H1 (cell line): ENCODE measurements around the gene NXT1. TPM values are rescaled to one million over a fixed set of nuclear protein-coding genes. Genes with fewer than 3 reads are reported as not detected.

Source experiments
- CTCF ChIA-PET: fragments of 300-600 bp; sonication (Branson Sonifier 250); formaldehyde crosslinking; loops from one replicate; lab custom pipeline; 2021; ENCODE audit not compliant: partially characterized antibody; lab: Charles Lee
- POLR2A ChIA-PET: fragments of 300-600 bp; sonication (Branson Sonifier 250); formaldehyde crosslinking; loops from one replicate; lab custom pipeline; 2021; ENCODE audit warnings: inconsistent platforms; ENCODE audit not compliant: partially characterized antibody; lab: Charles Lee
- DNase-seq, 2 experiments: peaks; one replicate each; pipeline versions ENCODE4 v3.0.0 to v3.0.0-alpha.2; 2010 to 2022; ENCODE audit warnings: low spot score in 2 of 2, low read depth in 1 of 2, mixed read lengths in 1 of 2
- FAIRE-seq: peaks from 2 replicates; lab custom pipeline; 2011; peaks lifted over from hg19 to GRCh38; lab: Jason Lieb, UNC
- H2AFZ ChIP-seq: 2 replicates; pipeline ENCODE4 v1.8.1; 2012; ENCODE audit warnings: low read length, inconsistent platforms
- H2AK5ac ChIP-seq: 2 replicates; pipeline ENCODE4 v1.6.1; 2013; ENCODE audit warnings: low read depth, low read length
- H2BK120ac ChIP-seq: replicated peaks from 2 replicates; pipeline ENCODE3; 2013; ENCODE audit warnings: low read depth, low read length, inconsistent platforms
- H2BK12ac ChIP-seq: 2 replicates; pipeline ENCODE4 v1.6.1; 2013; ENCODE audit warnings: low read depth, low read length
- H2BK15ac ChIP-seq: 2 replicates; pipeline ENCODE4 v1.6.1; 2013; ENCODE audit warnings: low read length
- H2BK20ac ChIP-seq: 2 replicates; pipeline ENCODE4 v1.6.1; 2013; ENCODE audit warnings: low read length
- H2BK5ac ChIP-seq: 2 replicates; pipeline ENCODE4 v1.6.1; 2013; ENCODE audit warnings: low read depth, low read length
- H3K14ac ChIP-seq: 2 replicates; pipeline ENCODE4 v1.6.1; 2013; ENCODE audit warnings: inconsistent platforms; ENCODE audit not compliant: insufficient read length
- H3K18ac ChIP-seq: 2 replicates; pipeline ENCODE4 v1.6.1; 2013; ENCODE audit warnings: low read length; ENCODE audit errors: extremely low read depth
- H3K23ac ChIP-seq: 2 replicates; pipeline ENCODE4 v1.6.1; 2013; ENCODE audit warnings: inconsistent platforms; ENCODE audit not compliant: insufficient read length
- H3K23me2 ChIP-seq: 2 replicates; pipeline ENCODE4 v1.6.1; 2013; ENCODE audit warnings: low read depth, low read length
- H3K27ac ChIP-seq: 2 replicates; pipeline ENCODE4 v1.6.1; 2011; ENCODE audit warnings: low read depth, low read length, inconsistent platforms
- H3K27me3 ChIP-seq, 4 experiments: replicated peaks in 1 of 4; 1 replicate in 1 of 4; 2 replicates in 3 of 4; pipeline versions ENCODE4 v1.6.1 to v1.8.1; 2011 to 2013; ENCODE audit warnings: low read length in 3 of 4, mild to moderate bottlenecking in 3 of 4, inconsistent platforms in 2 of 4, mixed read lengths in 2 of 4, moderate library complexity in 1 of 4; ENCODE audit not compliant: control insufficient read depth in 3 of 4, insufficient read depth in 3 of 4; ENCODE audit errors: extremely low read depth in 1 of 4
- H3K36me3 ChIP-seq, 4 experiments: 2 replicates each; pipeline versions ENCODE4 v1.6.1 to v1.8.1; 2011 to 2013; ENCODE audit warnings: mild to moderate bottlenecking in 4 of 4, low read length in 3 of 4, moderate library complexity in 2 of 4, control low read depth in 1 of 4, inconsistent platforms in 1 of 4; ENCODE audit not compliant: insufficient read depth in 4 of 4, control insufficient read depth in 2 of 4
- H3K4ac ChIP-seq: replicated peaks from 2 replicates; pipeline ENCODE3; 2013; ENCODE audit warnings: low read length, low read depth, mixed read lengths, inconsistent platforms; ENCODE audit not compliant: insufficient read length
- H3K4me1 ChIP-seq, 4 experiments: replicated peaks in 1 of 4; 1 replicate in 1 of 4; 2 replicates in 3 of 4; pipeline versions ENCODE4 v1.6.1 to v1.8.1; 2011 to 2013; ENCODE audit warnings: low read length in 3 of 4, inconsistent platforms in 2 of 4, mixed read lengths in 1 of 4; ENCODE audit not compliant: insufficient read depth in 4 of 4, control insufficient read depth in 3 of 4
- H3K4me2 ChIP-seq, 2 experiments: 2 replicates each; pipeline versions ENCODE4 v1.6.1 to v1.8.1; 2011 to 2013; ENCODE audit warnings: low read depth in 2 of 2, low read length in 2 of 2, control low read depth in 1 of 2, inconsistent platforms in 1 of 2, mild to moderate bottlenecking in 1 of 2; ENCODE audit not compliant: insufficient read depth in 1 of 2
- H3K4me3 ChIP-seq, 4 experiments: fragments of 200-600, 300-600 bp in 1 of 4; sonication (generic), shearing (Covaris generic), sonication (Bioruptor Twin) in 1 of 4; 2 replicates each; pipeline versions ENCODE4 v1.5.1 to v1.8.1; 2011 to 2016; ENCODE audit warnings: low read length in 4 of 4, low read depth in 3 of 4, control low read depth in 2 of 4, inconsistent platforms in 2 of 4, mild to moderate bottlenecking in 2 of 4, mixed read lengths in 1 of 4, moderate library complexity in 1 of 4; ENCODE audit not compliant: insufficient read depth in 2 of 4; ENCODE audit errors: extremely low read depth in 1 of 4
- H3K56ac ChIP-seq: replicated peaks from 2 replicates; pipeline ENCODE3; 2013; ENCODE audit warnings: low read depth, mild to moderate bottlenecking, mixed read lengths, low read length, inconsistent platforms; ENCODE audit not compliant: insufficient read length
- H3K79me1 ChIP-seq: 2 replicates; pipeline ENCODE4 v1.6.1; 2013; ENCODE audit warnings: low read depth, low read length, control low read depth
- H3K79me2 ChIP-seq, 2 experiments: 2 replicates each; pipeline versions ENCODE4 v1.6.1 to v1.8.1; 2012 to 2013; ENCODE audit warnings: low read length in 2 of 2, mild to moderate bottlenecking in 2 of 2, inconsistent platforms in 1 of 2; ENCODE audit not compliant: insufficient read depth in 2 of 2, control insufficient read depth in 1 of 2
- H3K9ac ChIP-seq, 4 experiments: replicated peaks in 1 of 4; 1 replicate in 1 of 4; 2 replicates in 3 of 4; pipeline versions ENCODE4 v1.6.1 to v1.8.1; 2011 to 2013; ENCODE audit warnings: low read depth in 3 of 4, low read length in 3 of 4, control low read depth in 2 of 4, mild to moderate bottlenecking in 2 of 4, moderate library complexity in 2 of 4, inconsistent platforms in 1 of 4; ENCODE audit errors: extremely low read depth in 1 of 4
- H3K9me3 ChIP-seq, 2 experiments: 2 replicates each; pipeline versions ENCODE4 v1.6.1 to v1.8.1; 2012 to 2013; ENCODE audit warnings: mild to moderate bottlenecking in 2 of 2, moderate library complexity in 2 of 2, control low read depth in 1 of 2, inconsistent platforms in 1 of 2, low read depth in 1 of 2, low read length in 1 of 2, mixed read lengths in 1 of 2; ENCODE audit not compliant: insufficient read depth in 2 of 2
- H4K20me1 ChIP-seq, 2 experiments: replicated peaks in 1 of 2; 2 replicates each; pipeline versions ENCODE3 to v1.8.1; 2011 to 2013; ENCODE audit warnings: inconsistent platforms in 2 of 2, low read length in 2 of 2, mild to moderate bottlenecking in 1 of 2; ENCODE audit not compliant: insufficient read depth in 2 of 2, control insufficient read depth in 1 of 2
- H4K5ac ChIP-seq: 2 replicates; pipeline ENCODE4 v1.6.1; 2013; ENCODE audit warnings: low read length, low read depth, mixed read lengths, inconsistent platforms; ENCODE audit not compliant: insufficient read length
- H4K8ac ChIP-seq: 2 replicates; pipeline ENCODE4 v1.8.0; 2013; ENCODE audit warnings: mild to moderate bottlenecking, moderate library complexity, low read length, inconsistent platforms; ENCODE audit not compliant: insufficient read depth; ENCODE audit errors: extremely low read depth
- H4K91ac ChIP-seq: replicated peaks from 2 replicates; pipeline ENCODE3; 2013; ENCODE audit warnings: low read length, mixed read lengths, inconsistent platforms; ENCODE audit not compliant: insufficient read length
- BRCA1 ChIP-seq: IDR thresholded peaks from 2 replicates; pipeline ENCODE4 v1.6.1; 2012; ENCODE audit warnings: low read depth, low read length, improper control_type of control experiment
- CBX8 ChIP-seq: fragments of 300-800, 300-1000 bp; sonication (generic); IDR thresholded peaks from 2 replicates; pipeline ENCODE4 v1.7.1; 2016; ENCODE audit warnings: low read depth, low read length, borderline replicate concordance
- EGR1 ChIP-seq: IDR thresholded peaks from 2 replicates; pipeline ENCODE4 v1.6.1; 2011; ENCODE audit warnings: low read depth, low read length, borderline replicate concordance
- HDAC6 ChIP-seq: IDR thresholded peaks from one replicate; pipeline ENCODE4 v1.7.1; 2012; ENCODE audit warnings: low read depth, mild to moderate bottlenecking, inconsistent platforms, low read length, moderate library complexity
- KDM4A ChIP-seq: IDR thresholded peaks from one replicate; pipeline ENCODE4 v1.7.1; 2012; ENCODE audit warnings: low read depth, mild to moderate bottlenecking, moderate library complexity, low read length, inconsistent platforms; ENCODE audit not compliant: severe bottlenecking
- POLR2AphosphoS5 ChIP-seq: IDR thresholded peaks from 2 replicates; pipeline ENCODE4 v1.6.1; 2011; ENCODE audit warnings: low read depth, low read length
- TEAD4 ChIP-seq: IDR thresholded peaks from 2 replicates; pipeline ENCODE4 v1.6.1; 2012; ENCODE audit warnings: low read depth, low read length, inconsistent platforms, mixed read lengths
- YY1 ChIP-seq: IDR thresholded peaks from 2 replicates; pipeline ENCODE4 v1.6.1; 2011; ENCODE audit warnings: low read depth, mild to moderate bottlenecking, low read length
- WGBS, 2 experiments: shearing (Covaris generic) in 1 of 2; methylation state at CpG; one replicate each; pipeline versions ENCODE4 v1.1.6 to v1.1.7; 2013 to 2015; ENCODE audit warnings: low lambda C conversion rate in 2 of 2, mixed read lengths in 2 of 2, inconsistent platforms in 1 of 2, low coverage in 1 of 2, missing lambda C conversion rate in 1 of 2; ENCODE audit not compliant: insufficient replicate concordance in 2 of 2, insufficient coverage in 1 of 2, insufficient read length in 1 of 2; ENCODE audit errors: extremely low coverage in 1 of 2, missing lambda C conversion rate in 1 of 2; 5-methylcytosine and 5-hydroxymethylcytosine counted together
- polyA plus RNA-seq, 7 experiments: library from polyadenylated mRNA; depleted of rRNA in 3 of 7; stranded (reverse) in 5 of 7; unstranded in 2 of 7; fragments of >200 nt in 5 of 7; fragments of 200-250 nt in 2 of 7; gene quantifications; 1 replicate in 5 of 7; 2 replicates in 1 of 7; 4 replicates in 1 of 7; pipeline versions ENCODE4 v1.2.1 to v1.2.3, GENCODE V29; 2011 to 2013; ENCODE audit warnings: missing spikeins in 2 of 7, mixed read lengths in 2 of 7
- total RNA-seq: library from RNA; stranded (reverse); fragmentation: NEBNext Ultra II Directional; extraction: Animal tissue kit (Norgen Biotek cat#: 25700); gene quantifications from 2 replicates; pipeline ENCODE4 v1.2.1, GENCODE V29; 2021
- TF ChIP-seq, protein P1 (sequence below), 3 experiments: IDR thresholded peaks; 1 replicate in 2 of 3; 2 replicates in 1 of 3; pipeline versions ENCODE4 v1.5.1 to v1.6.1; 2011; ENCODE audit warnings: low read length in 3 of 3, mild to moderate bottlenecking in 3 of 3, inconsistent platforms in 2 of 3, low read depth in 1 of 3, moderate library complexity in 1 of 3; ENCODE audit not compliant: insufficient read depth in 1 of 3; ENCODE audit errors: control extremely low read depth in 1 of 3
- TF ChIP-seq, protein P2 (sequence below): IDR thresholded peaks from 2 replicates; pipeline ENCODE4 v1.6.1; 2012; ENCODE audit warnings: inconsistent platforms

Gene NXT1
- total and polyA plus RNA-seq, 2 of the 8 experiments (the other 6 are each of a cell fraction or from before 2014, with no cell fraction given) = 23.1 to 26.5 TPM

DNA sequence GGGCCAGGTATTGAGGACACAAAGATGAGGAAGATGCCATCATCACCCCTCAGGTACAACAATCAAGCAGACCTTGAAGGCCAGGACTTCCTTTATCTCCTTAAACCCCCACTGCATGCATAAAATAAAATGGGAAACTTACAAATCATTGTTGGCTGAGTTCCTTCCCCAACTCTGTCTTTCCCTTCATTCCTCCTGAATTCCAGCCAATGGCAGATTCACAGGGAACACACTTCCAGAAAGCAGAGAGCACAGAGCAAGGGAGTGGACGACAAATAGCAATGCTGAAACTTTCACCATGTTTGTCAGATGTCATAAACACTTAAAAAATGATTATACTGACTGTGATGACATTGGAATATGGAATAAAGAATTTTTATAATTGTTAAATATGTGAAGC lies 37.3 kb upstream of the NXT1 start:
- CTCF ChIA-PET = interaction anchor here (0.6 to 1.5 kb wide), 5 partner anchors 12 to 630 kb away, joined by 3 to 6 read pairs (median 3); no protein-coding TSS in a partner anchor
- Histone ChIP-seq H3K4me2 (no peak overlapping the region), H3K36me3 (no peaks in the 10 kb centered on the region), H3K4ac (no peak overlapping the region), H2BK120ac (no peak overlapping the region), H3K79me1 (no peaks in the 10 kb centered on the region), H4K91ac (no peak overlapping the region), H3K4me1 (no peaks in the 10 kb centered on the region), H3K9me3 (no peaks in the 10 kb centered on the region), H4K8ac (no peak overlapping the region), H2BK12ac (no peak overlapping the region), H4K5ac (no peak overlapping the region), H3K14ac (no peak overlapping the region), H3K18ac (no peak overlapping the region), H3K56ac (no peak overlapping the region), H3K23ac (no peak overlapping the region), H2AK5ac (no peak overlapping the region), H2BK15ac (no peak overlapping the region), H2AFZ (no peak overlapping the region), H3K27me3 (no peaks in the 10 kb centered on the region; a peak in 1 of 7 replicates), H3K79me2 (no peaks in the 10 kb centered on the region), H3K4me3 (no peak overlapping the region), H4K20me1 (no peaks in the 10 kb centered on the region)
- POLR2A ChIA-PET = no interaction called here
- no peak for DNase-seq
- WGBS, 2 experiments = 94% methylated on average over 1 of the region's 1 CpG; no CpG with 5 or more reads in 1 of the 2 experiments
- TF ChIP-seq YY1 (no peak), TEAD4 (no peak), HDAC6 (no peak), KDM4A (no peak), EGR1 (no peak), BRCA1 (no peak), POLR2AphosphoS5 (no peak), CBX8 (no peak)
- TF ChIP-seq, protein P1, sequence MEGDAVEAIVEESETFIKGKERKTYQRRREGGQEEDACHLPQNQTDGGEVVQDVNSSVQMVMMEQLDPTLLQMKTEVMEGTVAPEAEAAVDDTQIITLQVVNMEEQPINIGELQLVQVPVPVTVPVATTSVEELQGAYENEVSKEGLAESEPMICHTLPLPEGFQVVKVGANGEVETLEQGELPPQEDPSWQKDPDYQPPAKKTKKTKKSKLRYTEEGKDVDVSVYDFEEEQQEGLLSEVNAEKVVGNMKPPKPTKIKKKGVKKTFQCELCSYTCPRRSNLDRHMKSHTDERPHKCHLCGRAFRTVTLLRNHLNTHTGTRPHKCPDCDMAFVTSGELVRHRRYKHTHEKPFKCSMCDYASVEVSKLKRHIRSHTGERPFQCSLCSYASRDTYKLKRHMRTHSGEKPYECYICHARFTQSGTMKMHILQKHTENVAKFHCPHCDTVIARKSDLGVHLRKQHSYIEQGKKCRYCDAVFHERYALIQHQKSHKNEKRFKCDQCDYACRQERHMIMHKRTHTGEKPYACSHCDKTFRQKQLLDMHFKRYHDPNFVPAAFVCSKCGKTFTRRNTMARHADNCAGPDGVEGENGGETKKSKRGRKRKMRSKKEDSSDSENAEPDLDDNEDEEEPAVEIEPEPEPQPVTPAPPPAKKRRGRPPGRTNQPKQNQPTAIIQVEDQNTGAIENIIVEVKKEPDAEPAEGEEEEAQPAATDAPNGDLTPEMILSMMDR (IDR thresholded peaks at IDR 0.05; ENCODE audit: control extremely low read depth in 1 of 3, insufficient read depth in 1 of 3, low read depth in 1 of 3, low read length in 3 of 3) = no peak
- TF ChIP-seq, protein P2, sequence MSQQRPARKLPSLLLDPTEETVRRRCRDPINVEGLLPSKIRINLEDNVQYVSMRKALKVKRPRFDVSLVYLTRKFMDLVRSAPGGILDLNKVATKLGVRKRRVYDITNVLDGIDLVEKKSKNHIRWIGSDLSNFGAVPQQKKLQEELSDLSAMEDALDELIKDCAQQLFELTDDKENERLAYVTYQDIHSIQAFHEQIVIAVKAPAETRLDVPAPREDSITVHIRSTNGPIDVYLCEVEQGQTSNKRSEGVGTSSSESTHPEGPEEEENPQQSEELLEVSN = no peak
- TF ChIP-seq, all 59 proteins: peak for 0
- Histone ChIP-seq H3K9ac (no peak overlapping the region), H2BK20ac (no peak overlapping the region), H3K27ac (no peak overlapping the region), H3K23me2 (no peaks in the 10 kb centered on the region), H2BK5ac (no peak overlapping the region)
- no peak for FAIRE-seq
